Measurements from ENCODE around the gene ZNF789.

ZNF789 gene

GRCh38 chr7:99489235-99489634 lies 16.5 kb downstream of the ZNF789 start:
- no peak for TF ChIP-seq CTCF (IDR thresholded peaks at IDR 0.05; ENCODE audit: extremely low read depth, insufficient read depth, missing control alignments)
- in situ Hi-C loops (cut with MboI; ENCODE audit: low pct_unique_long_range_greater_than_20kb, low sequenced_read_pairs, unreplicated experiment) = no loop called here
- DNase-seq (ENCODE audit: low spot score) = no peak

- no peak for TF ChIP-seq CTCF (IDR thresholded peaks at IDR 0.05; ENCODE audit: extremely low read depth, insufficient read depth, missing control alignments)
- in situ Hi-C loops (cut with MboI; ENCODE audit: low pct_unique_long_range_greater_than_20kb, low sequenced_read_pairs, unreplicated experiment) = no loop called here
- no peak for DNase-seq (ENCODE audit: low spot score)
Observed at GRCh38 chr7:99490878-99491277, 18.2 kb downstream of the ZNF789 start.

GRCh38 chr7:99493823-99494222 lies 21.1 kb downstream of the ZNF789 start:
- TF ChIP-seq CTCF (IDR thresholded peaks at IDR 0.05; ENCODE audit: extremely low read depth, insufficient read depth, missing control alignments) = no peak
- DNase-seq (ENCODE audit: low spot score) = no peak
- in situ Hi-C loops (cut with MboI; ENCODE audit: low pct_unique_long_range_greater_than_20kb, low sequenced_read_pairs, unreplicated experiment) = no loop called here

GRCh38 chr7:99497766-99498545 lies 25.3 kb downstream of the ZNF789 start:
- no peak for DNase-seq (ENCODE audit: low spot score)
- in situ Hi-C loops (cut with MboI; ENCODE audit: low pct_unique_long_range_greater_than_20kb, low sequenced_read_pairs, unreplicated experiment) = no loop called here
- no peak for TF ChIP-seq CTCF (IDR thresholded peaks at IDR 0.05; ENCODE audit: extremely low read depth, insufficient read depth, missing control alignments)

GRCh38 chr7:99498546-99498944 lies 25.9 kb downstream of the ZNF789 start:
- TF ChIP-seq CTCF (IDR thresholded peaks at IDR 0.05; ENCODE audit: extremely low read depth, insufficient read depth, missing control alignments) = no peak
- DNase-seq (ENCODE audit: low spot score) = no peak
- in situ Hi-C loops (cut with MboI; ENCODE audit: low pct_unique_long_range_greater_than_20kb, low sequenced_read_pairs, unreplicated experiment) = no loop called here

GRCh38 chr7:99499371-99499720 lies 26.7 kb downstream of the ZNF789 start:
- DNase-seq (ENCODE audit: low spot score) = peak; percentile 36
- TF ChIP-seq CTCF (IDR thresholded peaks at IDR 0.05; ENCODE audit: extremely low read depth, insufficient read depth, missing control alignments) = peak; percentile 0
- in situ Hi-C loops (cut with MboI; ENCODE audit: low pct_unique_long_range_greater_than_20kb, low sequenced_read_pairs, unreplicated experiment) = no loop called here

Data from GM13977 (cell line).